Stimulated activated CD4-positive, alpha-beta T cell treated with anti-CD3 and anti-CD28 coated beads, Interleukin-15, amount 100 ng/mL, for 1 hour (primary cell): Measurements from ENCODE around the gene MGAM2.

Experiments used
- DNase-seq, 2 donors: peaks; one replicate each; pipeline ENCODE4 v3.0.0-alpha.2; 2020; ENCODE audit warnings: low read depth in 1 of 2, low spot score in 1 of 2

The MGAM2 gene

GRCh38 chr7:142263598-142264380, 152.3 kb downstream of the MGAM2 start:
- DNase-seq: no peak
